ENCODE measurements around the gene UGGT2. TPM values are rescaled to one million over a fixed set of nuclear protein-coding genes. Genes with fewer than 3 reads are reported as not detected.
"Not testable (repeated sequence)": the region's sequence is repeated elsewhere in the genome, so short reads cannot be mapped to it uniquely, and the experiment has no call there.

UGGT2 gene
- total RNA-seq, 2 donors from 2014 or later: 37.2 to 40.9 TPM

DNA sequence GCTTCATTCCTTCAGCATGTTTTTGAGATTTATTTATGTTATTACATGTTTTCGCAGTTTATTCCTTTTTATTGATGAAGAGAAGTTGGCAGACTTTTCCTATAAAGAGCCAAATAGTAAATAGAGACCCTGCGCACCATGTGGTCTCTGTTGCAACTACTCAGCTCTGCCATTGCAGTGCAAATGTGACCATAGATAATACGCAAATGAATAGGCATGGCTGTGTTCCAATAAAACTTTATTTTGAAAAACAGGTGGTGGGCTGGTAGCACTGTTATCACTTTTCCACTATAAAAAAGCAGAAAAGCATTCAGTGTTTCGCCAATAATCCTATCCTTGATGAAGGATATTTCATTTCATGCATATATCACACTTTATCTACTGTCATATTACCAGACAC lies 281.3 kb downstream of the UGGT2 start:
- Histone ChIP-seq H3K36me3 (ENCODE audit: control insufficient read depth, insufficient read depth, low read length) (peaks cover 20% of the 10 kb centered on the region), H3K27ac (ENCODE audit: low read depth, low read length) (no peak overlapping the region), H3K9me3 (ENCODE audit: control insufficient read depth, low read length) (no peaks in the 10 kb centered on the region), H3K9ac (ENCODE audit: extremely low read depth, low read length, poor library complexity, severe bottlenecking) (no peak overlapping the region), H3K27me3 (ENCODE audit: control insufficient read depth, insufficient read depth, low read length, poor library complexity, severe bottlenecking) (no peaks in the 10 kb centered on the region), H3K4me3 (ENCODE audit: low read length) (no peak overlapping the region), H3K4me1 (ENCODE audit: control insufficient read depth, insufficient read depth, low read length) (no peaks in the 10 kb centered on the region)
- H3K36me3 Mint-ChIP-seq (ENCODE audit: low read depth): peaks cover 14% of the 10 kb centered on the region
- WGBS, 2 experiments (ENCODE audit: insufficient coverage in 1 of 2, insufficient read length in 1 of 2): 90 to 95% methylated on average over 4 of the region's 4 CpGs
- no peaks in the 10 kb centered on the region for H3K9me3 Mint-ChIP-seq
- no peak overlapping the region for H3K4me3 Mint-ChIP-seq
- H3K27me3 Mint-ChIP-seq (ENCODE audit: insufficient read depth): no peaks in the 10 kb centered on the region
- H3K27ac Mint-ChIP-seq: no peak overlapping the region
- TF ChIP-seq, protein P1, sequence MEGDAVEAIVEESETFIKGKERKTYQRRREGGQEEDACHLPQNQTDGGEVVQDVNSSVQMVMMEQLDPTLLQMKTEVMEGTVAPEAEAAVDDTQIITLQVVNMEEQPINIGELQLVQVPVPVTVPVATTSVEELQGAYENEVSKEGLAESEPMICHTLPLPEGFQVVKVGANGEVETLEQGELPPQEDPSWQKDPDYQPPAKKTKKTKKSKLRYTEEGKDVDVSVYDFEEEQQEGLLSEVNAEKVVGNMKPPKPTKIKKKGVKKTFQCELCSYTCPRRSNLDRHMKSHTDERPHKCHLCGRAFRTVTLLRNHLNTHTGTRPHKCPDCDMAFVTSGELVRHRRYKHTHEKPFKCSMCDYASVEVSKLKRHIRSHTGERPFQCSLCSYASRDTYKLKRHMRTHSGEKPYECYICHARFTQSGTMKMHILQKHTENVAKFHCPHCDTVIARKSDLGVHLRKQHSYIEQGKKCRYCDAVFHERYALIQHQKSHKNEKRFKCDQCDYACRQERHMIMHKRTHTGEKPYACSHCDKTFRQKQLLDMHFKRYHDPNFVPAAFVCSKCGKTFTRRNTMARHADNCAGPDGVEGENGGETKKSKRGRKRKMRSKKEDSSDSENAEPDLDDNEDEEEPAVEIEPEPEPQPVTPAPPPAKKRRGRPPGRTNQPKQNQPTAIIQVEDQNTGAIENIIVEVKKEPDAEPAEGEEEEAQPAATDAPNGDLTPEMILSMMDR (conservative IDR thresholded peaks at IDR 0.05): no peak
- no peaks in the 10 kb centered on the region for H3K4me1 Mint-ChIP-seq
- no peak for DNase-seq

DNA sequence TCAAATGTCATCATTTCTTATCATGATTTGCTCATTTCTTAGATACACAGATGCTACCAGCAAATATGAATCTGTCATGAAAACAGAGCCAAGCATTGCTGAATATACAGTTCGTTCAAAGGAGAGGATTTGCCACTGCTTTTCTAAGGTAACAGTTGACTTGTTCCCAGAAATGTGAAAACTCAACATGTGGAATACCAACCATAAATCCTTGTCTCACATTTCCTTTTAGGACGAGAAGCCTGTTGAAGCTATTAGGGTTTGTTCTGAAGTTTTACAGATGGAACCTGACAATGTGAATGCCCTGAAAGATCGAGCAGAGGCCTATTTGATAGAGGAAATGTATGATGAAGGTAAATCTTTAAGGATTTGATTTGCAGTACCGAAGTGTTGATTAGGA lies 289.6 kb downstream of the UGGT2 start:
- no peaks in the 10 kb centered on the region for H3K27me3 ChIP-seq (ENCODE audit: control insufficient read depth, insufficient read depth, low read length, poor library complexity, severe bottlenecking)
- no peaks in the 10 kb centered on the region for H3K4me1 Mint-ChIP-seq
- no peaks in the 10 kb centered on the region for H3K9me3 ChIP-seq (ENCODE audit: control insufficient read depth, low read length)
- peaks cover 48% of the 10 kb centered on the region for H3K36me3 ChIP-seq (ENCODE audit: control insufficient read depth, insufficient read depth, low read length)
- no peaks in the 10 kb centered on the region for H3K4me1 ChIP-seq (ENCODE audit: control insufficient read depth, insufficient read depth, low read length)
- H3K27ac ChIP-seq (ENCODE audit: low read depth, low read length): no peak overlapping the region
- no peaks in the 10 kb centered on the region for H3K9me3 Mint-ChIP-seq
- peaks cover 19% of the 10 kb centered on the region for H3K36me3 Mint-ChIP-seq (ENCODE audit: low read depth)
- 83 to 93% methylated on average over 3 of the region's 4 CpGs for WGBS, 2 experiments (ENCODE audit: insufficient coverage in 1 of 2, insufficient read length in 1 of 2)
- TF ChIP-seq, protein P1 (conservative IDR thresholded peaks at IDR 0.05): no peak
- H3K4me3 ChIP-seq (ENCODE audit: low read length): no peak overlapping the region
- no peak overlapping the region for H3K27ac Mint-ChIP-seq
- no peak overlapping the region for H3K4me3 Mint-ChIP-seq
- H3K9ac ChIP-seq (ENCODE audit: extremely low read depth, low read length, poor library complexity, severe bottlenecking): no peak overlapping the region
- no peak for DNase-seq
- no peaks in the 10 kb centered on the region for H3K27me3 Mint-ChIP-seq (ENCODE audit: insufficient read depth)

DNA sequence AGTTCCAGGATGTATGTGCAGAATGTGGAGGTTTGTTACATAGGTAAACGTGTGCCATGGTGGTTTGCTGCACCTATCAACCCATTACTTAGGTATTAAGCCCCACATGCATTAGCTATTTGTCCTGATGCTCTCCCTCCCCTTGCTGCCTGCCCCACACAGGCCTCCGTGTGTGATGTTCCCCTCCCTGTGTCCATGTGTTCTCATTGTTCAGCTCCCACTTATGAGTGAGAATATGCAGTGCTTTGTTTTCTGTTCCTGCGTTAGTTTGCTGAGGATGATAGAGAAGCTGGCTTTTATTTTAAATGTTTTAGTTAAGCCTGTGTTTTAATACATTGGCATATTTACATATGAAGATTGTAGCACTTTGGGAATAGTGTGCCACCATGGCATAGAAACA lies 290.6 kb downstream of the UGGT2 start:
- H3K9me3 Mint-ChIP-seq; H3K4me3 ChIP-seq (ENCODE audit: low read length); H3K4me1 ChIP-seq (ENCODE audit: control insufficient read depth, insufficient read depth, low read length); H3K27ac ChIP-seq (ENCODE audit: low read depth, low read length); H3K4me1 Mint-ChIP-seq; H3K4me3 Mint-ChIP-seq; H3K27me3 ChIP-seq (ENCODE audit: control insufficient read depth, insufficient read depth, low read length, poor library complexity, severe bottlenecking); DNase-seq; H3K9ac ChIP-seq (ENCODE audit: extremely low read depth, low read length, poor library complexity, severe bottlenecking); H3K27me3 Mint-ChIP-seq (ENCODE audit: insufficient read depth); H3K9me3 ChIP-seq (ENCODE audit: control insufficient read depth, low read length); H3K27ac Mint-ChIP-seq: not testable (repeated sequence)
- H3K36me3 Mint-ChIP-seq (ENCODE audit: low read depth): peaks cover 21% of the 10 kb centered on the region
- peaks cover 48% of the 10 kb centered on the region for H3K36me3 ChIP-seq (ENCODE audit: control insufficient read depth, insufficient read depth, low read length)
- WGBS, 2 experiments (ENCODE audit: insufficient coverage in 1 of 2, insufficient read length in 1 of 2): 96% methylated on average over 3 of the region's 3 CpGs; no CpG with 5 or more reads in 1 of the 2 experiments

DNA sequence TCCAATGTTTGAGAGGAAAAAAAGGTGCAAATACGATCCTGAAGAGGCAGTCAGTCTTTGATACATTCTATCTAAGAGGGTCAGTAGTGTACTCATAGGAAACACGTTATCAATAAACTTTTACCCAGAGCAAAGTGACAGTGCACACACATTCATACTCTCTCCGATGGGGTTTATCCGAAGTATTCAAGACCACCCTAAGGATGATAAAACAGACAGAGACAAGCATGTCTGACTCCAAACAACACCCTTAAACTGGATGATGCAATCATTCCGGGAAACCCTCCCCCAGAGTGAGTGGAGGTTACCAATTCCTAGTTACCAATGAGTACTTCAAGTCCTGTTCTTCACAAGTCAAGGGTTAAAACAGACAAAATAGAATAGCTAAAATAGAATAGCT lies 297.1 kb downstream of the UGGT2 start:
- H3K9ac ChIP-seq (ENCODE audit: extremely low read depth, low read length, poor library complexity, severe bottlenecking): no peak overlapping the region
- H3K27me3 Mint-ChIP-seq (ENCODE audit: insufficient read depth): no peaks in the 10 kb centered on the region
- no peaks in the 10 kb centered on the region for H3K9me3 ChIP-seq (ENCODE audit: control insufficient read depth, low read length)
- peaks cover 8% of the 10 kb centered on the region for H3K4me1 Mint-ChIP-seq
- H3K36me3 ChIP-seq (ENCODE audit: control insufficient read depth, insufficient read depth, low read length): peaks cover 18% of the 10 kb centered on the region
- H3K4me3 Mint-ChIP-seq: no peak overlapping the region
- H3K27ac ChIP-seq (ENCODE audit: low read depth, low read length): no peak overlapping the region
- no peak for DNase-seq
- H3K4me1 ChIP-seq (ENCODE audit: control insufficient read depth, insufficient read depth, low read length): no peaks in the 10 kb centered on the region
- H3K27ac Mint-ChIP-seq: peak overlapping the region; percentile 14
- no peaks in the 10 kb centered on the region for H3K9me3 Mint-ChIP-seq
- 94 to 100% methylated on average over 1 to 5 of the region's 5 CpGs for WGBS, 2 experiments (ENCODE audit: insufficient coverage in 1 of 2, insufficient read length in 1 of 2)
- TF ChIP-seq, protein P1 (conservative IDR thresholded peaks at IDR 0.05): no peak
- H3K27me3 ChIP-seq (ENCODE audit: control insufficient read depth, insufficient read depth, low read length, poor library complexity, severe bottlenecking): no peaks in the 10 kb centered on the region
- H3K36me3 Mint-ChIP-seq (ENCODE audit: low read depth): peaks cover 12% of the 10 kb centered on the region
- no peak overlapping the region for H3K4me3 ChIP-seq (ENCODE audit: low read length)

All from endodermal cell (in vitro differentiated cells).